DMS79 treated with DMSO at 0.1 percent for 48 hours (cell line): ENCODE results near the gene PPP1R7.

Experiments used
- DNase-seq: peaks from one replicate; lab custom pipeline; 2025; lab: John Stamatoyannopoulos, UW

Gene PPP1R7

DNA sequence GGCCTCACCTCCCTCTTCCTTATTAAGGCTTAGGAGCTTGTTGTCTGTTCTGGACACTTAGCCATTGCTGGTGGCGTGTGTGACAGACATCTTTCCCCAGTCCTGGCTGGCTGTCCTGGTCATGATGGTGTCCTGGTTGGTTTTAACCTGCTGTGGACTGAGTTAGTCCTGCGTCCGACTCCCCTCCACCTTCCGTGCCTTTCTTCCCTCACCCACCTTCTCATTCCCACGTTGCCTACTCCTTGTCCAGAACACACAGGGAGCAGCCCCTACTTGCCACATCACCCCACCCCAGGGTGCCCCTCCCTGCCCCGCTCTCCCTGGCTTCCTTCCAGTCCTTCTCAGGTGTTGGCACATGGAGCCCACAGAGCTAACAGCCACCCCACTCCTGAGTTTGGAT, 47.7 kb downstream of the PPP1R7 start:
- DNase-seq: no peak

DNA sequence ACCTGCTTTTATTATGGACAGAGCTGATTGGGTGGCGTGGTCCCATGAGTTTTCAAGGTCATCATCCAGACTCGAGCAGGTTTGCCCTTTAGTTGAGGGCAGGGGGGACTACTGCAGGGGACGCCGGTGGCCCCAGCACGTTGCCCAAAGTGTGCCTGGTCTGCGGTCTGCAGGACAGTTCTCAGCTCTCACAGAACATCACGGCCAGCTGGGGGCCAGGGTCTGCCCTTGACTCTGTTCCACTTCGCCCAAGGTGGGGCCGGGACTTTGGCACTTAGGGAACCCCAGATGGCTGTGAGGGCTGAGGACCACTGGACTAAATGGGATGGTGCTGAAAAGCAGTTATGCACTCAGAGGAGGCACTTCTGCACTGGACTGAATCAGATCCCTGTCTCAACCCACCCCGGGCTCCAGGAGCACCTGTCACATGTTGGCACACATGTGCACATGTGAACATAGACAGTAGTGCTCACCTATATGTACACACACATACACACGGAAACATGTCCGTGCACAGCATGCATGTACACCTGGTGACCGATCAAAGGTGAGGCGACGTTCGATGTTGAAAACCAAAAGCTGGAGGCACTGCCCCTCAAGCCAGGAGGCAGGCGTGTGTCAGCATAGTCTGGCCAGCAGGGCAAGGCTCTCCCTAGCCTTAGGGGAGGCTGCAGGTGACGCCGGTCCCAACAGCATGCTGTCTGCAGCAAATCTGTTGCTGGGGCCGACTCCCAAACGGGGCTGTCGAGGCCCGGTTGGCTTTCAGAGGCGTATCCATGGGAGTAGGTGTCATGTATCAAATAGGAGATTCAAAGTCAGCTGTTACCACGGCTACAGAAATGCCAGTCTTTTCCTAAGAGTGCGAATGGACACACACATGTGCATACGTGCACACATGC, 48.4 kb downstream of the PPP1R7 start:
- no peak for DNase-seq

DNA sequence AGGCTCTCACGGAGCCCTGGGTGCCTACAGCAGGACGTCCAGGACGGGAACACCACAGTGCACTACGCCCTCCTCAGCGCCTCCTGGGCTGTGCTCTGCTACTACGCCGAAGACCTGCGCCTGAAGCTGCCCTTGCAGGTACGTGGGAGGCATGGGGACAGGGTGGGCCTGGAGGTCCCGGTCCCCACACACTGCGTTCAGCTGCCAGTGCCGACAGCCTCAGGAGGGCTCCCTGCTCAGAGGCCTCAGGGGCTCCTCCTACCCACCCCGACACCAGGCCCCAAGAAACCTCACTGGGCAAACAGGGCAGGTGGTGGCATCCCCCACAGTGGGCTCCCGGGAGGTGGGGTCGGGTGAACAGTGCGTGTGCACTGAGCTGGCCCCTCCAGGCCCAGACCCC, 49.0 kb downstream of the PPP1R7 start:
- no peak for DNase-seq

DNA sequence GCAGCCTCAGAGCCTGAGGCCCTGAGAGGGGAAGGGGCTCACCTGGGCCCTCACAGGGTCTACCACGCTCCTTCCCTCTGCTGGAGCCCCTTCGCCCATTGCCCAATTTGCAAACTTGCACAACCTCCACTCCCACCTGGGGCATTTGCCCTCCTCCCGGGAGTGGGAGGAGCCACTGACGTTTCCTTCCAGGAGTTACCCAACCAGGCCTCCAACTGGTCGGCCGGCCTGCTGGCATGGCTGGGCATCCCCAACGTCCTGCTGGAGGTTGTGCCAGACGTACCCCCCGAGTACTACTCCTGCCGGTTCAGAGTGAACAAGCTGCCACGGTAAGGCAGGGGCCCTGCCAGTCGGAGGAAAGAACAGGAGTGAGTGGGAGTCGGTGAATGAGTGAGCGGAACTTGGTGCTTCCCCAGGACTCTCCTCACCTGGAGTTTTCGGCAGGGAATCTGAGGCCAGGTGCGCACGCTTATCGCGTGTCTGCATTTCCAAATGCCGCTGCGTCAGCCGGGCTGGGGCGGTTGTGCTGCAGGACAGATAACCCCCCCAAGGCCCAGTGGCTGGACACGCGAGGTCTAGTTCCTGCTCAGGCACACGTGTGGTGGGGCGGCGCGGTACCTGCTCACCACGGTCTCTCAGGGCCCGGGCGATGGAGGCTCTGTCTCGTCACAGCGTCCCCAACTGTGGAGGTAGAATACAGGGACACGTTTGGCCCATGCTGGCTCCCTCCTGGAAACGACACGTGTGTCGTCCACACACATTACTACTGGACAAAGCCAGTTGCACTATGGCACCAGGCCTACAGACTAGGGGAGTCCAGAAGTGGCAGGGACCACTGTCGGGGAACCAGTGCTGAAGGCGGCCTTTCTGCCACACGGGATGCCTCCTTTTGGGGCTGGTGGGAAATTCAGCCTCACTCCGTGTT, 49.9 kb downstream of the PPP1R7 start:
- DNase-seq: no peak

- DNase-seq: no peak
These were observed 50.6 kb downstream of the PPP1R7 start for GRCh38 chr2:241200822-241201395.

GRCh38 chr2:241201445-241202267, 51.4 kb downstream of the PPP1R7 start:
- DNase-seq: no peak

DNA sequence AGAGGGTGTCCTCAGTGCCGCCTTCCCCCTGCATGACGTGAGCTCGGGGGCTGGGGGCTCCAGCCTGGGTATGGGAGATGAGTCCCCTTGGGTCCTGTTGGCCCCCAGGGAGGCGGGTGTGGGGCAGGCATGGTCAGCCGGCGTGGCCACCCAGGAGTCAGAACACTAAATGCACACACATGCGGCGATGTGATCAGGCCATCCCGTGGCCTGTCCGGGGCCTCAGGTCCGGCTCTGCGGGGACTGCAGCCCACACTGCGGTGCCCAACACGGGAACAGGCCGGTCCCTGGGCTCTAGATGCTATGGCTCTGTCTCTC, 52.0 kb downstream of the PPP1R7 start:
- no peak for DNase-seq

DNA sequence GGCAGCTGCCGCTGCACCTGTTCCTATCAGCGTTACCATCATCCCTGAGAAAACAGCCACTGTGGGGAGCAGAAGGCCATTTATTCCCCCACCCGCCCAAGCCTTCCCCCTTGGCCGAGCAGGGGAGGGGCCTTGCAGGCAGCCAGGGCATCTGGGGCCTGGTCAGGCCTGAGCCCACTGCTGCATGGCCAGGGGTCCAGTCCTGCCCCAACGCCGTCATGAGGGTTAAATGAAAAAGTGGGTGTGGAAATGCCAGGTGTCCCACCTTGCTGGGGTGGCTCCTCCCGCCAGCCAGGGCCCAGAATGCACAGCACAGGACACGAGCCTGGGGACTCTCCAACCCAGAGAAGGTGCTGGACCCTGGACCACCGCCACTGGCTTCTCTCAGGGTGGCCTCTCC, 52.4 kb downstream of the PPP1R7 start:
- DNase-seq: no peak

- DNase-seq: no peak
These were observed 53.1 kb downstream of the PPP1R7 start for GRCh38 chr2:241203218-241204009.

DNA sequence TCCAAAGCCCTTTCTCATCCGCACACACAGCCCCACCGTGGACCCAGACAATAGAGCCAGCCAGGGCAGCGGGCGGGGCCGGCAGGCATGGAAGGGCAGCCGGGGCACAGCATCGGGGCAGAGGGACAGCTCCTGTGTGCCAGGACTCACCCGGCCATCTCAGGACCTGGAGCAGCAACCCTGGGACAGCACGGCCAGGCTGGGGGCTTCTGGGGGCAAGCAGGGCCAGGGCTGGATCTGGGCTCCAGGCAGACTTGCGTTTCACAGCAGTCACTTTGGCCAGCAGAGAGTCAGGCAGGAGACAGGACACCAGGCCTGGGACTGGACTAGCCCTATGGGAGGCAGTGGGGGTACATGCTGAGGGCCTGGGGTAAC, 53.7 kb downstream of the PPP1R7 start:
- no peak for DNase-seq

- DNase-seq: no peak
These were observed 54.2 kb downstream of the PPP1R7 start for GRCh38 chr2:241204490-241204889.

- DNase-seq: no peak
These were observed 54.8 kb downstream of the PPP1R7 start for GRCh38 chr2:241205086-241205485.

GRCh38 chr2:241207151-241207550, 56.9 kb downstream of the PPP1R7 start:
- no peak for DNase-seq

DNA sequence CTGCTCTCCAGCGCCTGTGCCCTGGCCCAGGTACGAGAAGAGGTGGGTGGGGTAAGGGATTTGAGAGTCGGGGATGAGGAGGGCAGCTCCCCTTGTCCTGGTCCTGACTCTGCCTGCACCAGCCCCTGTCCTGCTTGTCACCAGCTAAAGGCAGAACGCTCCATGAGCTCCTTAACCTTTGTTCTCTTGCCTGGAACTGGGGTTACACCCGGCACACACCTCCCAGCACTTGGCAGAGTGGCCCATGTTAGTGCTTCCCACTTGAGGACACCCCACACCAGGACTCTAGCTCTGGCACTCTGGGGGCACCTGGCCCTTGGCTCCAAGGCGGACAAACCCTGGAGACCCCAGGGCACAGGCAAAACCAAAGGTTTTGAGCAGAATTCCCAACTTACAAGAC, 57.4 kb downstream of the PPP1R7 start:
- no peak for DNase-seq

GRCh38 chr2:241208058-241208457, 57.8 kb downstream of the PPP1R7 start:
- DNase-seq: no peak

DNA sequence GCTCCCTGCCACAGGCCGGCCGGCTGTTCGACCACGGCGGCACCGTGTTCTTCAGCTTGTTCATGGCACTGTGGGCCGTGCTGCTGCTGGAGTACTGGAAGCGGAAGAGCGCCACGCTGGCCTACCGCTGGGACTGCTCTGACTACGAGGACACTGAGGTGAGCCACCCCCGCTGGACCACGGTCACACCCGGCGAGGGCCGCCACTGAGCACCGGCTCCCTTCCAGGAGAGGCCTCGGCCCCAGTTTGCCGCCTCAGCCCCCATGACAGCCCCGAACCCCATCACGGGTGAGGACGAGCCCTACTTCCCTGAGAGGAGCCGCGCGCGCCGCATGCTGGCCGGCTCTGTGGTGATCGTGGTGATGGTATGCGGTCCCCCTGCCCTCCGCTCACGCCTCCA, 59.0 kb downstream of the PPP1R7 start:
- no peak for DNase-seq

- DNase-seq: no peak
These were observed 61.0 kb downstream of the PPP1R7 start for GRCh38 chr2:241211276-241211675.

GRCh38 chr2:241213041-241213440, 62.8 kb downstream of the PPP1R7 start:
- DNase-seq: no peak

DNA sequence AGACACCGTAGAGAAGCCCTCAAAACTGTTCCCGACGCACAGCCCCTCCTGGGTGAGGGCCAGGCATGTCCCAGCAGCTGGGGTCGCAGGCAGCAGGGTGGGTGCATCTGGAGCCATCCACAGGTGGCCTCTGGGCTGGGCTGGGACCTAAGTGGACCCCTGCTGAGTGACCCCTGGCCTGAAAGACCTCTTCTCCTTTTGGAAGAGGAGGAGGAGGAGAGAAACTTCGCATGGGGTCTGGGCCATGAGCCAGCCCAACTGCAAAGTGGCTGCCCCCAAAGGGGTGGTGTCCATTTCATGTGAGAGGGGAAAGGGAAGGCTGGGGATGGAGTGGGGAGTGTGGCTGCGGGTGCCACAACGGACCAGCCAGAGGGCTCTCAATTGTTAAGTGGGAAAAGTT, 63.3 kb downstream of the PPP1R7 start:
- no peak for DNase-seq

- no peak for DNase-seq
These were observed 63.9 kb downstream of the PPP1R7 start for GRCh38 chr2:241214209-241214608.

DNA sequence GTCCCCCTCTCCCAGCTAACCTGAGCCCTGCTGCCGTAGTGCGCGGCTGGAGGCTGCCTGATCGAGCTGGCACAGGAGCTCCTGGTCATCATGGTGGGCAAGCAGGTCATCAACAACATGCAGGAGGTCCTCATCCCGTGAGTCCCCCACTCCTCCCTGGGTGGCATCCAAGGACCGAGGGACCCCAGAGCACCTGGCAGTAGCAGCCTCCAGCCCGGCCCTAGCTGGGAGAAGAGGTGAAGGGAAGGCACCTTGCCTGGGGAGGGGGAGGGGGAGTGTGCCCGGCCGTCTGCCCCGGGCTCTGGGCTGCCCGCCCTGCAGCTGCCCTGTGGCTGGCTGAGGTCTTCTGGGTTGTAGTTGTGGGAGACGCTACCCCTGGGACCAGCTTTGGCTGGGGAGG, 64.5 kb downstream of the PPP1R7 start:
- no peak for DNase-seq
